Pancreas (tissue), 10 donors: Measurements from ENCODE around the gene ITPKB. TPM values are rescaled to one million over a fixed set of nuclear protein-coding genes. Genes with fewer than 3 reads are reported as not detected.
A peak's percentile ranks its signal among the peaks of the same experiment; 100 is the strongest.

Experiments used
- ATAC-seq, 4 donors: fragments of 200-7000 bp; cut with Tn5 transposase; one replicate each; pipeline versions ENCODE4 v1.8.0 to v1.9.1; 2020; ENCODE audit warnings: mild to moderate bottlenecking in 4 of 4, moderate library complexity in 4 of 4
- DNase-seq, 6 donors: peaks; one replicate each; pipeline ENCODE4 v3.0.0-alpha.2; 2020
- FAIRE-seq: peaks from 2 replicates; lab custom pipeline; 2012; peaks lifted over from hg19 to GRCh38; lab: Jason Lieb, UNC
- H3K27ac ChIP-seq, 4 donors: fragments of 200-600 bp; sonication (generic); 1 replicate in 3 of 4; 2 replicates in 1 of 4; pipeline versions ENCODE4 v1.5.0 to v1.8.0; 2020
- H3K27me3 ChIP-seq, 4 donors: fragments of 200-600 bp; one replicate each; pipeline ENCODE4 v1.8.0; 2021
- H3K36me3 ChIP-seq, 3 donors: fragments of 200-600 bp; sonication (generic) in 1 of 3; one replicate each; pipeline versions ENCODE4 v1.5.0 to v1.8.0; 2020 to 2021
- H3K4me1 ChIP-seq, 3 donors: fragments of 200-600 bp; one replicate each; pipeline ENCODE4 v1.8.0; 2021
- H3K4me3 ChIP-seq, 4 donors: fragments of 200-600 bp; sonication (generic) in 2 of 4; one replicate each; pipeline versions ENCODE4 v1.5.0 to v1.8.0; 2020 to 2021
- H3K9me3 ChIP-seq, 4 donors: fragments of 200-600 bp; one replicate each; pipeline ENCODE4 v1.8.0; 2021
- WGBS, 2 donors: extraction: QIAGEN DNeasy Blood & Tissue Kit; methylation state at CpG; one replicate each; pipeline ENCODE4 v1.1.7; 2013; 5-methylcytosine and 5-hydroxymethylcytosine counted together
- intact Hi-C, 3 donors: fragments of 100-400 bp; cut with DNase I; formaldehyde crosslinking; loops; one replicate each; pipeline versions ENCODE4 v1.11.1 to v1.14.2; 2022
- polyA plus RNA-seq, 2 donors: library from polyadenylated mRNA; stranded (reverse); fragments of 200-250 nt; gene quantifications; one replicate each; pipeline ENCODE4 v1.2.3, GENCODE V29; 2013
- total RNA-seq, 6 donors: library from RNA; stranded (reverse); fragmentation: NEBNext Ultra II Directional in 4 of 6; extraction: Animal tissue kit (Norgen Biotek cat#: 25700) in 4 of 6; gene quantifications; one replicate each; pipeline versions ENCODE4 v1.2.1 to v1.2.4, GENCODE V29; 2021 to 2023
- TF ChIP-seq, protein P1 (sequence below), 4 donors: fragments of 200-600 bp; sonication (generic) in 3 of 4; IDR thresholded peaks; one replicate each; pipeline versions ENCODE4 v1.5.0 to v1.8.0; 2021; ENCODE audit warnings: antibody characterized with exemption in 4 of 4
- donor health status: healthy with polysubstance abuse.
- donor health status: DM: no; HTN: no; CAD: no; lungs with moderate emphysema.
- donor health status: DM: no; HTN: no; CAD: no.
- donor health status: control.
- donor health status: control.
- donor health status: Bipolar disorder and iron deficiency.
- donor health status: DM: yes; HTN: yes; CAD: no.
- donor health status: DM: no; HTN: no; CAD: no.
- donor health status: DM: no; HTN: no; CAD: no.
- donor health status: DM: yes; HTN: yes; CAD: no.

The ITPKB gene
- total and polyA plus RNA-seq, 8 donors, result 3.8 to 13.9 (median 5.5) TPM

DNA sequence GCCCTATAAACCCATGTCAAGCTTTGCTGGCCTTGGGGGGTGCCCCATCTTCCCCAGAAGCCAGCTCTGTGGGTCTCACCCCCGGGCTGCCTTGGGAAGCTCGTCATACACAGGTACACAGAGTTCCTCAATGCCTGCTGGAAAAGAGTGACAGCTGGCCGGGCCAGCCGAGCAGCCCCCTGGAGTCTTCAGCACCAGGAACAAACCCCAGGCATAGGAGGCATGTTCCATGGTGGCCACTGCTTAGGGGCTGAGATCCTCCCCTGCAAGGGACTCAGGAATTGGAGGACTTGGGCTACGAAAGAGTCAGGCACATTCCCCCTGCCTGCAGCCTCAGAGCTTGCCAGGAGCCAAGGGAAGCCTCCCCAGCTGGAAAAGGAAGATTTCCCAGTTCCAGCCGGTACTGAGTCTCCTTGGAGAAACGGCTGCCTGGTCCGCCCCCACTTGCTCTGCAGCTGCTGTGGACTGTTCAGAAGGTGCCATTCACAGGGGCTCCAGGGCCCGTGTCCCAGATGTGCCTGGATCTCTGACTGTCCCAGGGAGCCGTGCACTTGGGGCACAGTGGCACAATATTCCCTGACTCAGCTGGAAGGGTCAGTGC lies 101.0 kb downstream of the ITPKB start:
- intact Hi-C loops, result loop anchor here in 2 of 3 donors (5.0 to 10.0 kb wide), 2 partner anchors 187 to 194 kb away; no protein-coding TSS in a partner anchor
- DNase-seq, result peak in 3 of 6 donors; percentile 6 to 40 (median 32)
- Histone ChIP-seq H3K27me3 (no peaks in the 10 kb centered on the region), H3K4me3 (no peak overlapping the region), H3K4me1 (no peaks in the 10 kb centered on the region), H3K36me3 (peaks cover 0 to 14% (median 0%) of the 10 kb centered on the region in 3 donors), H3K27ac (no peak overlapping the region), H3K9me3 (no peaks in the 10 kb centered on the region)
- TF ChIP-seq, protein P1, sequence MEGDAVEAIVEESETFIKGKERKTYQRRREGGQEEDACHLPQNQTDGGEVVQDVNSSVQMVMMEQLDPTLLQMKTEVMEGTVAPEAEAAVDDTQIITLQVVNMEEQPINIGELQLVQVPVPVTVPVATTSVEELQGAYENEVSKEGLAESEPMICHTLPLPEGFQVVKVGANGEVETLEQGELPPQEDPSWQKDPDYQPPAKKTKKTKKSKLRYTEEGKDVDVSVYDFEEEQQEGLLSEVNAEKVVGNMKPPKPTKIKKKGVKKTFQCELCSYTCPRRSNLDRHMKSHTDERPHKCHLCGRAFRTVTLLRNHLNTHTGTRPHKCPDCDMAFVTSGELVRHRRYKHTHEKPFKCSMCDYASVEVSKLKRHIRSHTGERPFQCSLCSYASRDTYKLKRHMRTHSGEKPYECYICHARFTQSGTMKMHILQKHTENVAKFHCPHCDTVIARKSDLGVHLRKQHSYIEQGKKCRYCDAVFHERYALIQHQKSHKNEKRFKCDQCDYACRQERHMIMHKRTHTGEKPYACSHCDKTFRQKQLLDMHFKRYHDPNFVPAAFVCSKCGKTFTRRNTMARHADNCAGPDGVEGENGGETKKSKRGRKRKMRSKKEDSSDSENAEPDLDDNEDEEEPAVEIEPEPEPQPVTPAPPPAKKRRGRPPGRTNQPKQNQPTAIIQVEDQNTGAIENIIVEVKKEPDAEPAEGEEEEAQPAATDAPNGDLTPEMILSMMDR (IDR thresholded peaks at IDR 0.05), result no peak
- no peak for FAIRE-seq
- WGBS, 2 donors, result 78 to 86% methylated on average over 10 of the region's 10 CpGs
- no peak for ATAC-seq

GRCh38 chr1:226637147-226637935 lies 101.7 kb downstream of the ITPKB start:
- ATAC-seq (peak in 1 of 4 donors; percentile 15), FAIRE-seq (no peak), DNase-seq (peak in 2 of 6 donors; percentile 15 to 49)
- WGBS, 2 donors, result 81% methylated on average over 29 of the region's 29 CpGs
- no peak overlapping the region for H3K27ac ChIP-seq
- no peak overlapping the region for H3K4me3 ChIP-seq
- H3K27me3 ChIP-seq, result no peaks in the 10 kb centered on the region
- intact Hi-C loops, result loop anchor here (2.0 to 10.0 kb wide), 3 partner anchors 187 to 195 kb away; no protein-coding TSS in a partner anchor
- peaks cover 0 to 14% (median 0%) of the 10 kb centered on the region in 3 donors for H3K36me3 ChIP-seq
- no peaks in the 10 kb centered on the region for H3K4me1 ChIP-seq
- H3K9me3 ChIP-seq, result no peaks in the 10 kb centered on the region
- TF ChIP-seq, protein P1 (IDR thresholded peaks at IDR 0.05), result no peak

DNA sequence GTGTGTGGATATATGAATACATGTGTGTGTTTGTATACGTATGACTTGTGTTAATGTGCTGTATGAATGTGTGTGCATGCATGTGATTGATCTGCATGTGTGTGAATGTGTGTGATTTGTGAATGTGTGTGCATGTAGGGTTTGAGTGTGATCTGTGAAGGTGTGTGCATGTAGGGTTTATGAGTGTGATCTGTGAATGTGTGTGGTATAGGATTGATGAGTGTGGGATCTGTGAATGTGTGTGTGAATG lies 102.3 kb downstream of the ITPKB start:
- Histone ChIP-seq H3K4me1 (no peaks in the 10 kb centered on the region), H3K9me3 (no peaks in the 10 kb centered on the region), H3K27ac (no peak overlapping the region), H3K27me3 (no peaks in the 10 kb centered on the region), H3K36me3 (peaks cover 0 to 14% (median 0%) of the 10 kb centered on the region in 3 donors), H3K4me3 (no peak overlapping the region)
- DNase-seq (no peak), ATAC-seq (no peak), FAIRE-seq (no peak)
- 91 to 97% methylated on average over 1 of the region's 1 CpG for WGBS, 2 donors
- intact Hi-C loops, result loop anchor here (2.0 to 10.0 kb wide), 3 partner anchors 188 to 196 kb away; no protein-coding TSS in a partner anchor
- TF ChIP-seq, protein P1 (IDR thresholded peaks at IDR 0.05), result no peak

DNA sequence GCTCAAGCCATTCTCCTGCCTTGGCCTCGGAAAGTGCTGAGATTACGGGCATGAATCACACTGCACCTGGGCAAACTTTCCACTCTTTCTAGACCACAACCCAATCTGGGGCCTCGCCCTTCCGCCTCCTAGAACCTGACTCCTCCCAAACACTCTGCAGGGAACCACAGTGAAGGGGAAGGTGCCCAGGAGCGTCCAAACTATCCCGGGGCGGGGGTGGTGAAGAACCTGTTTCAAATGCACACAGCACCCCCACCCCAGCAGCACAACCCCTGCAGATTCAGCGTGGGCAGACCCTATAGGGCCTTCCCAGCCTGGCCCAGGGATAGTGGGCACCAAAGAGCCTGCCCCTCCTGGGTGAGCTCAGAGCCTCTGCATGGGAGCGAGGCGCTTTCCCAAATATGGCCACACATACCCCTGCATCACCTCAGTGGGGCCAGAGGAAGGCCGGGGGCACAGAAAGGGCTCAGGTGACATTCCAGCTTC lies 103.6 kb downstream of the ITPKB start:
- ATAC-seq, result peak in 1 of 4 donors; percentile 21

More for the DNA sequence above, 103.6 kb downstream of the ITPKB start:
- intact Hi-C loops, result loop anchor here in 2 of 3 donors (5.0 to 10.0 kb wide), 2 partner anchors 189 to 197 kb away; no protein-coding TSS in a partner anchor
- DNase-seq (peak in 2 of 6 donors; percentile 13 to 50), FAIRE-seq (no peak)
- no peak overlapping the region for H3K4me3 ChIP-seq
- TF ChIP-seq, protein P1 (IDR thresholded peaks at IDR 0.05), result no peak
- no peaks in the 10 kb centered on the region for H3K4me1 ChIP-seq
- H3K9me3 ChIP-seq, result no peaks in the 10 kb centered on the region
- peaks cover 0 to 14% (median 0%) of the 10 kb centered on the region in 3 donors for H3K36me3 ChIP-seq
- H3K27me3 ChIP-seq, result no peaks in the 10 kb centered on the region
- no peak overlapping the region for H3K27ac ChIP-seq
- WGBS, 2 donors, result 83 to 85% methylated on average over 11 of the region's 11 CpGs
